GM13977 (cell line): Measurements from ENCODE around the gene SENP5.
"Not testable (repeated sequence)": the region's sequence is repeated elsewhere in the genome, so short reads cannot be mapped to it uniquely, and the experiment has no call there.

Source experiments
- DNase-seq: peaks from one replicate; pipeline ENCODE4 v3.0.0; 2012; ENCODE audit warnings: low spot score
- in situ Hi-C: fragments of 300-500 bp; cut with MboI; formaldehyde crosslinking; loops from one replicate; pipeline ENCODE4 v1.12.0; 2022; ENCODE audit warnings: low sequenced_read_pairs, low pct_unique_long_range_greater_than_20kb, mixed read lengths, inconsistent platforms; ENCODE audit not compliant: unreplicated experiment
- TF ChIP-seq, protein P1 (sequence below): IDR thresholded peaks from 2 replicates; pipeline ENCODE4 v1.5.1; 2012; ENCODE audit warnings: mild to moderate bottlenecking, control low read depth; ENCODE audit not compliant: insufficient read depth; ENCODE audit errors: extremely low read depth, missing control alignments

Gene SENP5

DNA sequence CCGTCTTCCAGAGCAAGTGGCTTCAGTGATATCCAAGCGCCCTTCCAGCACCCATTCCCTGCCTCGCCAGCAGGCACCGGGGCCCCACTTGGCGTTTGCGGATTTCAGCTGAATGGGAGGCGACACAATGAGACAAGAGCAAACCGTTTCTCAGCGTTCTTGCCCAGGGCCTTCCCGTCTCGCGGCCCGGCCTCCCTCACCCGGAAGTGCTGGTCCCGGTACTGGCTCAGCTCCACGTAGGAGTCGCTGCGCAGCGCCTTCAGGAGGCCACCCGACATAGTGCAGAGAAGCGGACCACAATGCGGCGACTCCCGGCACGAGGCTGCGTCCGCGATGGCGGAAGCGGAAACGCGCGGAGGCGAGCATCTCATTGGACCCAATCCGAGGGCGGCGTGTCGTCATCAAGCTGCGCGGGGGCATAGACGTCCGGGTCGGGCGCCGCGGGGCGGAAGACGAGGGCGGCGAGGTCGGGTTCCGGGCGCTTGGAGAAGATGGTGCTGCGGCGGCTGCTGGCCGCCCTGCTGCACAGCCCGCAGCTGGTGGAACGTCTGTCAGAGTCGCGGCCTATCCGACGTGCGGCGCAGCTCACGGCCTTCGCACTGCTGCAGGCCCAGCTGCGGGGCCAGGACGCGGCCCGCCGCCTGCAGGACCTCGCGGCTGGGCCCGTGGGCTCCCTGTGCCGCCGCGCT, 74.7 kb downstream of the SENP5 start, which contains the start of gene NCBP2:
Gene NCBP2 (minus strand): TSS at position 303 of the 689 bp plus-strand sequence. CDS start 25 bp downstream, at position 278.
- in situ Hi-C loops = no loop called here
- TF ChIP-seq, protein P1, sequence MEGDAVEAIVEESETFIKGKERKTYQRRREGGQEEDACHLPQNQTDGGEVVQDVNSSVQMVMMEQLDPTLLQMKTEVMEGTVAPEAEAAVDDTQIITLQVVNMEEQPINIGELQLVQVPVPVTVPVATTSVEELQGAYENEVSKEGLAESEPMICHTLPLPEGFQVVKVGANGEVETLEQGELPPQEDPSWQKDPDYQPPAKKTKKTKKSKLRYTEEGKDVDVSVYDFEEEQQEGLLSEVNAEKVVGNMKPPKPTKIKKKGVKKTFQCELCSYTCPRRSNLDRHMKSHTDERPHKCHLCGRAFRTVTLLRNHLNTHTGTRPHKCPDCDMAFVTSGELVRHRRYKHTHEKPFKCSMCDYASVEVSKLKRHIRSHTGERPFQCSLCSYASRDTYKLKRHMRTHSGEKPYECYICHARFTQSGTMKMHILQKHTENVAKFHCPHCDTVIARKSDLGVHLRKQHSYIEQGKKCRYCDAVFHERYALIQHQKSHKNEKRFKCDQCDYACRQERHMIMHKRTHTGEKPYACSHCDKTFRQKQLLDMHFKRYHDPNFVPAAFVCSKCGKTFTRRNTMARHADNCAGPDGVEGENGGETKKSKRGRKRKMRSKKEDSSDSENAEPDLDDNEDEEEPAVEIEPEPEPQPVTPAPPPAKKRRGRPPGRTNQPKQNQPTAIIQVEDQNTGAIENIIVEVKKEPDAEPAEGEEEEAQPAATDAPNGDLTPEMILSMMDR = peak; percentile 82
- DNase-seq = peak; percentile 97

DNA sequence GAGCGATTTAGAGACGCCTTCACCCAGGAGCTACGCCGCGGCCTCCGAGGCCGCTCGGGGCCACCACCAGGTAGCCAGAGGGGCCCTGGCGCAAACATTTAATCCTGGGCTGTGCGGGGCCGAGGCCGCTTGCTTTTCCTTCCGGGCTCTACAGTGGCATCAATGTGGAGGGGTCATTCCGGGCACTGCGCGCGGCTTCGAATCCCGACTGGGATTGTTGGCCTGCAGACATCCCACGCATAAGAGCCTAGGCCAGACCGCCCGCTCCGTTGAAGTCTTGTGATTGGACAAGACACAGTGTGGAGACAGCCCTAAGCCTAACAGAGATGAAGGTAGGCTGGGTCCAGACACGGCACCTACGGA, 75.2 kb downstream of the SENP5 start:
- in situ Hi-C loops = no loop called here
- TF ChIP-seq, protein P1 = no peak
- peak; percentile 20 for DNase-seq

DNA sequence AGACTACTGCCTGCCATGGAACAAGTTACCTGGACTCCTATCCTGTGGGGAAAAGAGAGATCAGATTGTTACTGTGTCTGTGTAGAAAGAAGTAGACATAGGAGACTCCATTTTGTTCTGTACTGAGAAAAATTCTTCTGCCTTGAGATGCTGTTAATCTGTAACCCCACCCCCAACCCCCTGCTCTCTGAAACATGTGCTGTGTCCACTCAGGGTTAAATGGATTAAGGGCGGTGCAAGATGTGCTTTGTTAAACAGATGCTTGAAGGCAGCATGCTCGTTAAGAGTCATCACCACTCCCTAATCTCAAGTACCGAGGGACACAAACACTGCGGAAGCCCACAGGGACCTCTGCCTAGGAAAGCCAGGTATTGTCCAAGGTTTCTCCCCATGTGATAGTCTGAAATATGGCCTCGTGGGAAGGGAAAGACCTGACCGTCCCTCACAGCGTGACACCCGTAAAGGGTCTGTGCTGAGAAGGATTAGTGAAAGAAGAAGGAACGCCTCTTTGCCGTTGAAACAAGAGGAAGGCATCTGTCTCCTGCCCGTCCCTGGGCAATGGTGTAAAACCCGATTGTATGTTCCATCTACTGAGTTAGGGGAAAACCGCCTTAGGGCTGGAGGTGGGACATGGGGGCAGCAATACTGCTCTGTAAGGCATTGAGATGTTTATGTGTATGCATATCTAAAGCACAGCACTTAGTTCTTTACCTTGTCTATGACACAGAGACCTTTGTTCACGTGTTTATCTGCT, 76.5 kb downstream of the SENP5 start:
- in situ Hi-C loops, DNase-seq: not testable (repeated sequence)

DNA sequence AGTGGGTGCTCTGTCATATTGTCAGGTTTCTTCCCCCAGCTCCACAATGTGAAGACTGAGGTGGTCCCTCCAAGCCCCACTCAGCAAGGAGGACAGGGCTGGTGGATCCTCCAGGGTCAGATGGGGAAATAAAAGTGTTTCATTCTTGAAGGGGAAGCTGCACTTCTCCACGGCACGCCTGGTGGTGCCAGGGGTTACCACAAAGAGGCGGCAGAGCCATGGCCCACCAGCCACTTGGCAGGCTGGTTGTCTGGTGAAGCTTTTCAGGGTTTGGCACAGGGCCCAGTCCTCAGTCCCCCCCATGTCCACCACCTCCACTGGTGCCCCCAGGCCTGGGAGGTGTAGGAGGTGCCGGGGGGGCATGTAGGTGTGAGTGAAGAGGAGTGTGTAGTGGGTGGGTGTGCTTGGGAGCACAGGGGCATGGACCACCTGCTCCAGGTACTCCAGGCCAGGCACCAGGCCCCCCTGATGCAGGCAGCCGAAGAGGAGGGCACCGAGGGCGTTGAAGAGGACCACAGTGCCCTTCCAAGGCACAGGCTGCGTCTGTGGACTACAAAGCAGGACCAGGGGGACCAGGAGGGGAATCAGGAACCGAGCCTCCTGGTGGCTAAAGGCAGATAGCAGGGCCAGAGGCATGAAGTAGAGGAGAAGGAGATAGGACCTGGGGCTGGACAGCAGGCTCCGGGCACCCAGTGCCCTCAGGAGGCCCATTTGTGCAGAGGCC, 79.6 kb downstream of the SENP5 start:
- in situ Hi-C loops = no loop called here
- TF ChIP-seq, protein P1 = no peak
- DNase-seq = peak; percentile 19

DNA sequence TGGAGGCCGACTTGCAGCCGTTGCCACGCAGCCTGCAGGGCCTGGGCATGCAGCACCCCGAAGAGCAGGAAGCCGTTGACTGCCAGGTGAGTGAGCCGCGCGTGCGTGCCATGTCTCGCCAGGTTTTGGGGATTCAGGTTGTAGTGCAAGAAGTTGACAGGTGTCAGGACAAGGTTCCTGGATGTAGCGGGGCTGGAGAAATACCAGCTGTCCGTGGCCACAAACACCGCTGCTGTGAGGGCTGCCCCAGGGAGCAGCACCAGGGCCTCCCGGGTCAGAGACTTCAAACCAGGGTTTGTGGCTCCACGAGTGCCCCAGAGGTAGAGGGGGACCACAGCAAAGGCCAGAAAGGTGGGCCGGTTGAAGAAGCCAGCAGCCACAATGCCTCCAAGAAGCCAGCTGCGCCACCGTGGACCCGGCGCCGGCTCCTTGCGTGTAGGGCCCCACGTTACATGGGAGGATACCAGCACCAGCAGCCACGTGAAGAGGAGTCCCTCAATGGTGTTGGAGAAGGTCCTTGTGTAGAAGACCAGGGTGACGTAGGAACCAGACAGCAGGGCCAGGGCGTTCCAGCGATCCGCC, 80.2 kb downstream of the SENP5 start:
- in situ Hi-C loops = no loop called here
- DNase-seq = no peak
- TF ChIP-seq, protein P1 = no peak

DNA sequence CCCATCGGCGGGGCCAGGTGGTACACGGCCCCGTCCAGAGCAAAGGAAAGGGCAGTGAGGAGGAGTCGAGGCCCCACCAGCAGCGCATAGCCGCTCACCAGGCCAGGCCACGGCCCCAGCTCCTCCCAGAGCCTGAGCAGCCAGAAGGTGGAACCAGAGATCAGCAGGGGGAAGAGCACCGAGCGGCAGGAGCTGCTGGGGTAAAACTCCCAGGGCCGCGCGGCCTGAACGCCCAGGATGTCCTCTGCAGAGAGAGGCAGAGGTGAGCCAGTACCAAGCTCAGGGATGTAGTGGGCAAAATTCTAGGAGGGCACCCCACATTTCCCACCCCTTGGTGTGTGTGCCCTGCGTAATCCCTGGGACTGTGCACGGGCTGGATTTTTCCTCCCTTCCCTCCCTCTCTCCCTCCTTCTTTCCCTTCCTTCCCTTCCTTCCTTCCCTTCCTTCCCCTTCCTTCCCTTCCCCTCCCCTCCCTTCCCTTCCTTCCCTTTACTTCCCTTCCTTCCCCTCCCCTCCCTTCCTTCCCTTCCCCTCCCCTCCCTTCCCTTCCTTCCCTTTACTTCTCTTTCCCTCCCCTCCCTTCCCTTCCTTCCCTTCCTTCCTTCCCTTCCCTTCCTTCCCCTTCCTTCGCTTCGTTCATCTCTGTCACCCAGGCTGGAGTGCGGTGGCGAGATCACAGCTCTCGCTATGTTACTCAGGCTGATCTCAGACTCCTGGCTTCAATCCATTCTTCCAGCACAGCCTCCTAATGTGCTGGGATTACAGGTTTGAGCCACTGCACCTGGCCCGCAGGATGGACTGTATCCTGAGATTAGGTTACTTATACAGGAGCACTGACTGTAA, 80.9 kb downstream of the SENP5 start:
- in situ Hi-C loops = no loop called here
- peak; percentile 17 for DNase-seq
- TF ChIP-seq, protein P1 = peak; percentile 27
